ENCODE results near the gene PNMA1. TPM values are rescaled to one million over a fixed set of nuclear protein-coding genes. Genes with fewer than 3 reads are reported as not detected.

The PNMA1 gene
- total RNA-seq, 1 experiment from 2014 or later: 24.6 TPM

DNA sequence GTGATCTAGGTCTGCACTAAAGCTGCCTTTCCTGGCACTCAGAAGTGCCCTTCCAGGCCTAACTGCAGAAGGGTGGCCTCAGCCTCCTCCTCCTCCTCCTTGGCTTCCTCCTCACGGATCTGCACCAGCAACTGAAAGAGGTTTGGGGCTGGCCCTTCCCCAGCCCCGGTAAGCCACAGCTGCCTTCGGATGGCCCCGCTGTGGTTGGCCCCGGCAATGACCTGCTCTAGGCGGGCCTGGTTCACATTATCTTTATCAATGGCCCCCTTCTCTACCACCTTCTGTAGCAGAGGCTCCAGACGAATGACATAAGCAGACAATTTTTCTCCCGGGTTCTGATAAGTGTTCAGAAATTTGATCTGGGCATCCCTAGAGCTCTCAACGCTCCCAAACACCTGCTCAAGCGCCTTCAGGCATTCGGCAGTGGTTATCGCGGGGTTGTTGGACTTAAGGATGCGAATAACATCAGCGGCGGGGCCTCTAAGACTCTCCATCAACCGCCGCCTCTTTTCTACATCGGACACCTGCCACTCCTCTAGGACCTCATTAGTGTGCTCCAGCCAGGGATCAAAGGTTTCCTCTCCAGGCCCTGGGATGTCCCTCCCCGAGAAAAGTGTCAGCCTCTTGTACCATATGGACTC is 1.5 kb downstream of the PNMA1 start:
- peak overlapping the region; percentile 73 for H3K9ac ChIP-seq (ENCODE audit: low read length)
- H3K4me3 ChIP-seq (replicated peaks in 1 of 2; ENCODE audit: low read depth in 1 of 2, low read length in 2 of 2): peak overlapping the region; percentile 63 to 66
- ChIA-PET CTCF (no interaction called here), RAD21 (ENCODE audit: low non-redundant PET in 1 of 2, low total read pairs in 2 of 2, uncharacterized antibody in 2 of 2, unreplicated experiment in 2 of 2) (no interaction called here), POLR2A (no interaction called here)
- intact Hi-C loops (cut with micrococcal nuclease): no loop called here
- BruUV-seq (replicated peaks): no TSS peak
- peak overlapping the region; percentile 85; the same call in 1 of the 2 replicates for H3K27ac ChIP-seq (ENCODE audit: low read depth, low read length)
- ATAC-seq (no peak), DNase-seq (ENCODE audit: low read depth, low spot score) (no peak)
- no peak for TF ChIP-seq ZFX (IDR thresholded peaks at IDR 0.05)
- TF ChIP-seq SIN3A (IDR thresholded peaks at IDR 0.05; ENCODE audit: low read depth): no peak
- TF ChIP-seq SRF (IDR thresholded peaks at IDR 0.05; ENCODE audit: low read depth): no peak
- TF ChIP-seq SP1 (IDR thresholded peaks at IDR 0.05; ENCODE audit: low read depth): no peak
- TF ChIP-seq, protein P1, sequence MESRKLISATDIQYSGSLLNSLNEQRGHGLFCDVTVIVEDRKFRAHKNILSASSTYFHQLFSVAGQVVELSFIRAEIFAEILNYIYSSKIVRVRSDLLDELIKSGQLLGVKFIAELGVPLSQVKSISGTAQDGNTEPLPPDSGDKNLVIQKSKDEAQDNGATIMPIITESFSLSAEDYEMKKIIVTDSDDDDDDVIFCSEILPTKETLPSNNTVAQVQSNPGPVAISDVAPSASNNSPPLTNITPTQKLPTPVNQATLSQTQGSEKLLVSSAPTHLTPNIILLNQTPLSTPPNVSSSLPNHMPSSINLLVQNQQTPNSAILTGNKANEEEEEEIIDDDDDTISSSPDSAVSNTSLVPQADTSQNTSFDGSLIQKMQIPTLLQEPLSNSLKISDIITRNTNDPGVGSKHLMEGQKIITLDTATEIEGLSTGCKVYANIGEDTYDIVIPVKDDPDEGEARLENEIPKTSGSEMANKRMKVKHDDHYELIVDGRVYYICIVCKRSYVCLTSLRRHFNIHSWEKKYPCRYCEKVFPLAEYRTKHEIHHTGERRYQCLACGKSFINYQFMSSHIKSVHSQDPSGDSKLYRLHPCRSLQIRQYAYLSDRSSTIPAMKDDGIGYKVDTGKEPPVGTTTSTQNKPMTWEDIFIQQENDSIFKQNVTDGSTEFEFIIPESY (IDR thresholded peaks at IDR 0.05; ENCODE audit: extremely low read depth, insufficient replicate concordance, low read length): no peak
- TF ChIP-seq CEBPB (IDR thresholded peaks at IDR 0.05; ENCODE audit: low read depth): no peak
- TF ChIP-seq EGR1 (IDR thresholded peaks at IDR 0.05; ENCODE audit: low read depth): no peak
- no peak for TF ChIP-seq JUND (IDR thresholded peaks at IDR 0.05)
- no peak for TF ChIP-seq EZH2 (IDR thresholded peaks at IDR 0.05)
- no peak for TF ChIP-seq YY1 (IDR thresholded peaks at IDR 0.05; ENCODE audit: extremely low read depth, insufficient replicate concordance, low read depth, low read length)
- TF ChIP-seq CBX3 (IDR thresholded peaks at IDR 0.05; ENCODE audit: low read depth): no peak
- TF ChIP-seq ELF1 (IDR thresholded peaks at IDR 0.05; ENCODE audit: borderline replicate concordance, low read depth): no peak
- peaks cover 20 to 25% of the 10 kb centered on the region in 2 experiments for H3K4me1 ChIP-seq (ENCODE audit: control insufficient read depth in 1 of 2, insufficient read depth in 2 of 2, low read length in 2 of 2)
- no peaks in the 10 kb centered on the region for H3K9me3 ChIP-seq (ENCODE audit: control insufficient read depth in 1 of 2, insufficient read depth in 1 of 2, low read depth in 1 of 2, low read length in 2 of 2)
- peaks cover 3 to 5% of the 10 kb centered on the region in 2 experiments; a peak in 3 of 4 replicates for H3K36me3 ChIP-seq (ENCODE audit: control insufficient read depth in 1 of 2, insufficient read depth in 2 of 2, low read length in 2 of 2)
- peaks cover 14% of the 10 kb centered on the region for H3K79me2 ChIP-seq (ENCODE audit: insufficient read depth, low read length)
- H4K20me1 ChIP-seq (ENCODE audit: insufficient read depth): no peaks in the 10 kb centered on the region
- no peak overlapping the region for H2AFZ ChIP-seq (ENCODE audit: low read depth, low read length, poor library complexity, severe bottlenecking)
- peak overlapping the region; percentile 89 for H3K4me2 ChIP-seq (ENCODE audit: low read length)
- no peaks in the 10 kb centered on the region for H3K27me3 ChIP-seq (ENCODE audit: insufficient read depth, low read length)
- no peaks in the 10 kb centered on the region for H3K9me2 ChIP-seq (ENCODE audit: insufficient read depth)

Measured in HCT116 (cell line).